Effector CD8-positive, alpha-beta T cell (primary cell): ENCODE data around the gene HNRNPH3.

ENCODE experiments used
- DNase-seq: peaks from one replicate; lab custom pipeline; 2025; lab: John Stamatoyannopoulos, UW

The HNRNPH3 gene

DNA sequence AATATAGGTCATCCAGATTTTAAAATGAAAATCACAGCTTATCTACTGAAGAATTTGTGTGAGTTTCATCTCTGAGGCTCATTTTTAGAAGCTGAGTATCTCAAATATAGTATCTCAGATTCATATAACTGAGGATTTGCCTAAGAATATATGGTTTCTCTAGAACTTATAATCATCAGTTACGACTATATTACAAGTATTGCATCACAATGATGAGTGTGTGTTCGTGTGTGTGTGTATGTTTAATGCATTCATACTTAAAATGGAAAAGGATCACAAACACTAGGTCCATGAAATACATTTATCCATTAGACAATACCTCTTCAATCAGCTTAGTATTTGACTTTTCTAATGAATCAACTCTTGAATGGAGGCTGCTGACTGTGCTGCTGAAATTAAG, 53.9 kb downstream of the HNRNPH3 start:
- DNase-seq, result no peak
